DND-41 (cell line): ENCODE results near the gene EHD1.

Source experiments
- ATAC-seq: fragments of 200-7000 bp; cut with Tn5 transposase; 3 replicates; pipeline ENCODE4 v1.9.1; 2021; ENCODE audit warnings: low read depth; ENCODE audit not compliant: insufficient read depth
- DNase-seq: peaks from one replicate; pipeline ENCODE4 v3.0.0-alpha.2; 2020
- H2AFZ ChIP-seq: 2 replicates; pipeline ENCODE4 v1.6.0; 2012; ENCODE audit warnings: low read depth, low read length
- H3K27ac ChIP-seq: 2 replicates; pipeline ENCODE4 v1.5.1; 2012; ENCODE audit warnings: low read length, inconsistent platforms
- H3K27me3 ChIP-seq: fragments of 200-600 bp; sonication (generic); 2 replicates; pipeline ENCODE4 v1.6.0; 2012; ENCODE audit warnings: low read length, mild to moderate bottlenecking, inconsistent platforms; ENCODE audit not compliant: insufficient read depth, poor library complexity
- H3K36me3 ChIP-seq: 2 replicates; pipeline ENCODE4 v1.5.1; 2012; ENCODE audit warnings: low read length, inconsistent platforms; ENCODE audit not compliant: insufficient read depth
- H3K4me1 ChIP-seq: 2 replicates; pipeline ENCODE4 v1.5.1; 2012; ENCODE audit warnings: mild to moderate bottlenecking, low read length; ENCODE audit not compliant: insufficient read depth
- H3K4me2 ChIP-seq: 2 replicates; pipeline ENCODE4 v1.6.0; 2012; ENCODE audit warnings: mild to moderate bottlenecking, moderate library complexity, low read length, inconsistent platforms; ENCODE audit not compliant: insufficient read depth
- H3K4me3 ChIP-seq, 2 experiments: fragments of 200-600 bp in 1 of 2; shearing (Covaris generic) in 1 of 2; 2 replicates each; pipeline ENCODE4 v1.5.1; 2012 to 2016; ENCODE audit warnings: inconsistent platforms in 2 of 2, low read length in 2 of 2, mild to moderate bottlenecking in 2 of 2, low read depth in 1 of 2, moderate library complexity in 1 of 2
- H3K79me2 ChIP-seq: 2 replicates; pipeline ENCODE4 v1.6.0; 2012; ENCODE audit warnings: low read length, inconsistent platforms; ENCODE audit not compliant: insufficient read depth
- H3K9ac ChIP-seq: 2 replicates; pipeline ENCODE4 v1.6.0; 2012; ENCODE audit warnings: low read depth, mild to moderate bottlenecking, inconsistent platforms, low read length, moderate library complexity
- H3K9me3 ChIP-seq: 2 replicates; pipeline ENCODE4 v1.5.1; 2012; ENCODE audit warnings: low read length, moderate library complexity, mild to moderate bottlenecking, inconsistent platforms; ENCODE audit not compliant: insufficient read depth, severe bottlenecking
- H4K20me1 ChIP-seq: 2 replicates; pipeline ENCODE4 v1.6.0; 2012; ENCODE audit warnings: low read length; ENCODE audit not compliant: insufficient read depth
- CTCF ChIP-seq: IDR thresholded peaks from 2 replicates; pipeline ENCODE4 v1.5.1; 2012; ENCODE audit warnings: borderline replicate concordance, low read length, moderate library complexity, mild to moderate bottlenecking; ENCODE audit not compliant: poor library complexity, severe bottlenecking; ENCODE audit errors: extremely low read depth
- EZH2 ChIP-seq: IDR thresholded peaks from 3 replicates; pipeline ENCODE4 v1.6.1; 2012; ENCODE audit warnings: borderline replicate concordance, low read depth, mild to moderate bottlenecking, moderate library complexity, low read length, inconsistent platforms; ENCODE audit not compliant: severe bottlenecking

The EHD1 gene

GRCh38 chr11:64844330-64845128 is 33.9 kb downstream of the EHD1 start, which contains the start of gene CDC42BPG:
Gene CDC42BPG (minus strand): TSS chr11:64844653. CDS start chr11:64844569, 84 bp downstream.
- peaks cover 12% of the 10 kb centered on the region for H3K27me3 ChIP-seq
- no peaks in the 10 kb centered on the region for H3K79me2 ChIP-seq
- no peak for TF ChIP-seq EZH2
- TF ChIP-seq CTCF: peak; percentile 60
- no peak within 1 kb of the TSS; the same call in 1 of the 2 replicates for H3K9ac ChIP-seq
- 0 out of 2 replicates have a peak, but pooled peaks cover 3% of the 10 kb centered on the region for H4K20me1 ChIP-seq
- peaks cover 17% of the 10 kb centered on the region for H3K4me1 ChIP-seq
- H3K36me3 ChIP-seq: no peaks in the 10 kb centered on the region
- H3K4me3 ChIP-seq: peak within 1 kb of the TSS in 1 of 2 experiments; percentile 38; a peak in 1 of 4 replicates
- no peak within 1 kb of the TSS; the same call in 1 of the 2 replicates for H2AFZ ChIP-seq
- ATAC-seq (peak; percentile 77), DNase-seq (peak; percentile 68)
- peak within 1 kb of the TSS; percentile 51 for H3K4me2 ChIP-seq
- H3K9me3 ChIP-seq: no peaks in the 10 kb centered on the region
- H3K27ac ChIP-seq: no peak within 1 kb of the TSS

- Histone ChIP-seq H3K9ac (no peak overlapping the region), H3K4me2 (peak overlapping the region; percentile 51), H3K36me3 (no peaks in the 10 kb centered on the region), H3K4me3 (peak overlapping the region in 1 of 2 experiments; percentile 38; a peak in 1 of 4 replicates), H2AFZ (no peak overlapping the region), H3K27ac (no peak overlapping the region), H3K4me1 (peaks cover 17% of the 10 kb centered on the region), H4K20me1 (0 out of 2 replicates have a peak, but pooled peaks cover 3% of the 10 kb centered on the region), H3K79me2 (no peaks in the 10 kb centered on the region), H3K27me3 (peaks cover 12% of the 10 kb centered on the region), H3K9me3 (no peaks in the 10 kb centered on the region)
- TF ChIP-seq EZH2: no peak
- no peak for TF ChIP-seq CTCF
- ATAC-seq (no peak), DNase-seq (no peak)
These were observed 34.6 kb downstream of the EHD1 start for GRCh38 chr11:64843686-64844329.

GRCh38 chr11:64842851-64843685 is 35.4 kb downstream of the EHD1 start:
- Histone ChIP-seq H3K9me3 (no peaks in the 10 kb centered on the region), H4K20me1 (0 out of 2 replicates have a peak, but pooled peaks cover 3% of the 10 kb centered on the region), H3K4me1 (peaks cover 17% of the 10 kb centered on the region), H3K4me3 (no peak overlapping the region), H3K27ac (no peak overlapping the region), H3K79me2 (no peaks in the 10 kb centered on the region), H2AFZ (no peak overlapping the region), H3K9ac (no peak overlapping the region), H3K4me2 (no peak overlapping the region), H3K27me3 (peaks cover 12% of the 10 kb centered on the region), H3K36me3 (no peaks in the 10 kb centered on the region)
- TF ChIP-seq CTCF (no peak), EZH2 (no peak)
- DNase-seq (no peak), ATAC-seq (no peak)
